ENCODE measurements around the gene STAG1. TPM values are rescaled to one million over a fixed set of nuclear protein-coding genes. Genes with fewer than 3 reads are reported as not detected.

The STAG1 gene
- total RNA-seq, 2 donors from 2014 or later: 26.8 to 29.8 TPM

DNA sequence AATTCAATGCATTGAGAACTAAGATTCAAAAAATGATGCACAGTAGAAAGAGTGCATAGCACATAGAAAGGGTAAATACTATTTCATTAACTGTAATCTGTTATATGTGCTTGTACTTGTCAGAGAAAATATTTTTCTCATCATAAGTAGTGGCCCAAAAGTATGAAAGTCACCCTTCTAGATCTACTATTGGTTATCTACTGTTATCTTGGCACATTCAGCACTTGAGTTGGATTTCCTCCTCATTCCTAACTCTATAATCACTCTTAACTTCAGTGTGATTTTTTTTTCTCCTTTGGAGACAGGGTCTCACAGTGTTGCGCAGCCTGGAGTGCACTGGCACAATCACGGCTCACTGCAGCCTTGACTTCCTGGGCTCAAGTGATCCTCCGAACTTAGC, 307.6 kb downstream of the STAG1 start:
- Histone ChIP-seq H3K4me3 (ENCODE audit: low read length) (no peak overlapping the region), H3K9ac (ENCODE audit: extremely low read depth, low read length, poor library complexity, severe bottlenecking) (no peak overlapping the region), H3K36me3 (ENCODE audit: control insufficient read depth, insufficient read depth, low read length) (peaks cover 20% of the 10 kb centered on the region), H3K9me3 (ENCODE audit: control insufficient read depth, low read length) (no peaks in the 10 kb centered on the region), H3K27me3 (ENCODE audit: control insufficient read depth, insufficient read depth, low read length, poor library complexity, severe bottlenecking) (no peaks in the 10 kb centered on the region), H3K27ac (ENCODE audit: low read depth, low read length) (no peak overlapping the region), H3K4me1 (ENCODE audit: control insufficient read depth, insufficient read depth, low read length) (no peaks in the 10 kb centered on the region)
- TF ChIP-seq CTCF (conservative IDR thresholded peaks at IDR 0.05): no peak
- no peaks in the 10 kb centered on the region for H3K4me1 Mint-ChIP-seq
- no peaks in the 10 kb centered on the region for H3K9me3 Mint-ChIP-seq
- H3K27ac Mint-ChIP-seq: no peak overlapping the region
- H3K36me3 Mint-ChIP-seq (ENCODE audit: low read depth): peaks cover 30% of the 10 kb centered on the region
- H3K4me3 Mint-ChIP-seq: no peak overlapping the region
- no peak for DNase-seq
- WGBS, 2 experiments (ENCODE audit: insufficient coverage in 1 of 2, insufficient read length in 1 of 2): 80 to 97% methylated on average over 2 to 3 of the region's 3 CpGs
- H3K27me3 Mint-ChIP-seq (ENCODE audit: insufficient read depth): no peaks in the 10 kb centered on the region

DNA sequence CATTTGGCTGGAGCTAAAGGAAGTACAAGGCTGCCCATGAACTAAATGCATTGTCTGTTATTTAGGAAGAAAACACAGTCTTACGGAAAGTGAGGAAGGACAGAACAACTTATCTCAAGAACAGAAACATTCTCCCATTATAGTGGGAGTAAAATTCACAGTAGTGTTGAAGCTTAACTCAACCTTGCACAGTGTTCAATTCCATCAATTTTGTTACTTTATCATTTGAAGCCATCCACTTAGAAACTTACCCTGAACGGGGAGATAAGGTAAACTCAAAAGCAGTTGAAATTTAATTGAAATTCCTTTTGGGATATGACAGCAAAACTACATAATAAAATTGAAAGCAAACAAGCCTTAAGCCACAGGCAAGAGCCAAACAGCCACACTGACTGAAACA, 315.1 kb downstream of the STAG1 start:
- Histone ChIP-seq H3K9ac (ENCODE audit: extremely low read depth, low read length, poor library complexity, severe bottlenecking) (no peak overlapping the region), H3K36me3 (ENCODE audit: control insufficient read depth, insufficient read depth, low read length) (peaks cover 13% of the 10 kb centered on the region), H3K4me3 (ENCODE audit: low read length) (no peak overlapping the region), H3K4me1 (ENCODE audit: control insufficient read depth, insufficient read depth, low read length) (no peaks in the 10 kb centered on the region), H3K27me3 (ENCODE audit: control insufficient read depth, insufficient read depth, low read length, poor library complexity, severe bottlenecking) (no peaks in the 10 kb centered on the region), H3K27ac (ENCODE audit: low read depth, low read length) (no peak overlapping the region), H3K9me3 (ENCODE audit: control insufficient read depth, low read length) (no peaks in the 10 kb centered on the region)
- no peak for DNase-seq
- Mint-ChIP-seq H3K4me3 (no peak overlapping the region), H3K27me3 (ENCODE audit: insufficient read depth) (no peaks in the 10 kb centered on the region), H3K27ac (no peak overlapping the region), H3K9me3 (no peaks in the 10 kb centered on the region), H3K36me3 (ENCODE audit: low read depth) (peaks cover 27% of the 10 kb centered on the region), H3K4me1 (no peaks in the 10 kb centered on the region)
- 83 to 84% methylated on average over 1 to 2 of the region's 2 CpGs for WGBS, 2 experiments (ENCODE audit: insufficient coverage in 1 of 2, insufficient read length in 1 of 2)
- TF ChIP-seq CTCF (conservative IDR thresholded peaks at IDR 0.05): no peak

DNA sequence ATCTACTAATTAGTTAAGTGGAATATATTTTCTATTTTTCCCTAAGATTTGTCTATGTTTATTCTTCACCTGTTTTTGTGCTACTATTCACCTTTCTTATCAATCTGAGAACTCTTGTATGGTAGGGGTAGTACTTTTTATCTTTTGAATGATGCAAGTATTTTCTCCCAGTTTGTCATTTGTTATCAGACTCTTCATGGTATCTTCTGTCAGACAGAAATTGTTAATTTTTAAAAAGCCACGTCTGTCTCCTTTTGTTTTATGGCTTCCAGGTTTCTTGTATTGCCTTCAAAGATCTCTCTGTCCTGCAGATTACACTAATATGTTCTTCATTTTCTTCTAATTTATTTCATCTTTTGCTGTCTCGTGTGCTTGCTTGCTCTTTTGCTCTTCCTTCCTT, 317.7 kb downstream of the STAG1 start:
- no peaks in the 10 kb centered on the region for H3K9me3 Mint-ChIP-seq
- DNase-seq: no peak
- no peaks in the 10 kb centered on the region for H3K27me3 ChIP-seq (ENCODE audit: control insufficient read depth, insufficient read depth, low read length, poor library complexity, severe bottlenecking)
- peaks cover 9% of the 10 kb centered on the region for H3K36me3 ChIP-seq (ENCODE audit: control insufficient read depth, insufficient read depth, low read length)
- no peak overlapping the region for H3K27ac ChIP-seq (ENCODE audit: low read depth, low read length)
- H3K27ac Mint-ChIP-seq: no peak overlapping the region
- no peaks in the 10 kb centered on the region for H3K4me1 ChIP-seq (ENCODE audit: control insufficient read depth, insufficient read depth, low read length)
- no peak overlapping the region for H3K9ac ChIP-seq (ENCODE audit: extremely low read depth, low read length, poor library complexity, severe bottlenecking)
- H3K9me3 ChIP-seq (ENCODE audit: control insufficient read depth, low read length): no peaks in the 10 kb centered on the region
- TF ChIP-seq CTCF (conservative IDR thresholded peaks at IDR 0.05): no peak
- WGBS, 2 experiments (ENCODE audit: insufficient coverage in 1 of 2, insufficient read length in 1 of 2): 73 to 87% methylated on average over 2 of the region's 2 CpGs
- H3K36me3 Mint-ChIP-seq (ENCODE audit: low read depth): peaks cover 14% of the 10 kb centered on the region
- no peaks in the 10 kb centered on the region for H3K27me3 Mint-ChIP-seq (ENCODE audit: insufficient read depth)
- no peak overlapping the region for H3K4me3 ChIP-seq (ENCODE audit: low read length)
- no peaks in the 10 kb centered on the region for H3K4me1 Mint-ChIP-seq
- H3K4me3 Mint-ChIP-seq: no peak overlapping the region

All from endodermal cell (in vitro differentiated cells).